HEK293 (cell line): ENCODE measurements around the gene HOXB7.

ENCODE experiments used
- CTCF ChIP-seq: fragments of 450-650 bp; formaldehyde crosslinking; IDR thresholded peaks from 2 replicates; pipeline ENCODE4 v1.5.1; 2016; ENCODE audit warnings: missing biosample characterization, missing genetic modification characterization
- GLI4 ChIP-seq: fragments of 450-650 bp; formaldehyde crosslinking; IDR thresholded peaks from 2 replicates; pipeline ENCODE4 v1.5.1; 2016; ENCODE audit warnings: missing biosample characterization, missing genetic modification characterization
- ZFP69B ChIP-seq: fragments of 450-650 bp; formaldehyde crosslinking; IDR thresholded peaks from 2 replicates; pipeline ENCODE4 v1.5.1; 2016; ENCODE audit warnings: missing biosample characterization, missing genetic modification characterization
- ZNF248 ChIP-seq: fragments of 450-650 bp; formaldehyde crosslinking; IDR thresholded peaks from 2 replicates; pipeline ENCODE4 v1.5.1; 2017; ENCODE audit warnings: missing biosample characterization, missing genetic modification characterization
- ZNF302 ChIP-seq: fragments of 450-650 bp; formaldehyde crosslinking; IDR thresholded peaks from 2 replicates; pipeline ENCODE4 v1.5.1; 2016; ENCODE audit warnings: missing biosample characterization, missing genetic modification characterization, low read depth
- ZNF324 ChIP-seq: fragments of 450-650 bp; formaldehyde crosslinking; IDR thresholded peaks from 2 replicates; pipeline ENCODE4 v1.5.1; 2016; ENCODE audit warnings: missing biosample characterization, missing genetic modification characterization
- ZNF558 ChIP-seq: fragments of 450-650 bp; formaldehyde crosslinking; IDR thresholded peaks from 2 replicates; pipeline ENCODE4 v1.5.1; 2016; ENCODE audit warnings: missing biosample characterization, missing genetic modification characterization
- ZNF830 ChIP-seq: fragments of 450-650 bp; IDR thresholded peaks from 2 replicates; pipeline ENCODE4 v1.5.0; 2018; ENCODE audit warnings: missing biosample characterization, missing genetic modification characterization, low read depth, mild to moderate bottlenecking, moderate library complexity
- ZSCAN18 ChIP-seq: fragments of 450-650 bp; formaldehyde crosslinking; IDR thresholded peaks from 2 replicates; pipeline ENCODE4 v1.5.1; 2016; ENCODE audit warnings: missing biosample characterization, missing genetic modification characterization
- TF ChIP-seq, protein P1 (sequence below): fragments of 450-650 bp; IDR thresholded peaks from 2 replicates; pipeline ENCODE4 v1.5.1; 2018; ENCODE audit warnings: missing biosample characterization, missing genetic modification characterization
- TF ChIP-seq, protein P2 (sequence below): sonication (generic); formaldehyde crosslinking; IDR thresholded peaks from 2 replicates; pipeline ENCODE4 v1.8.1; 2022; ENCODE audit warnings: mild to moderate bottlenecking, moderate library complexity, missing genetic modification reagents
- TF ChIP-seq, protein P3 (sequence below): fragments of 450-650 bp; formaldehyde crosslinking; IDR thresholded peaks from 2 replicates; pipeline ENCODE4 v1.5.1; 2016; ENCODE audit warnings: missing biosample characterization, missing genetic modification characterization

- TF ChIP-seq ZSCAN18 (tag by site-specific recombination) = no peak
- no peak for TF ChIP-seq ZFP69B (tag by site-specific recombination)
- no peak for TF ChIP-seq CTCF (tag by site-specific recombination)
- no peak for TF ChIP-seq ZNF248 (tag by site-specific recombination)
- TF ChIP-seq, protein P1, sequence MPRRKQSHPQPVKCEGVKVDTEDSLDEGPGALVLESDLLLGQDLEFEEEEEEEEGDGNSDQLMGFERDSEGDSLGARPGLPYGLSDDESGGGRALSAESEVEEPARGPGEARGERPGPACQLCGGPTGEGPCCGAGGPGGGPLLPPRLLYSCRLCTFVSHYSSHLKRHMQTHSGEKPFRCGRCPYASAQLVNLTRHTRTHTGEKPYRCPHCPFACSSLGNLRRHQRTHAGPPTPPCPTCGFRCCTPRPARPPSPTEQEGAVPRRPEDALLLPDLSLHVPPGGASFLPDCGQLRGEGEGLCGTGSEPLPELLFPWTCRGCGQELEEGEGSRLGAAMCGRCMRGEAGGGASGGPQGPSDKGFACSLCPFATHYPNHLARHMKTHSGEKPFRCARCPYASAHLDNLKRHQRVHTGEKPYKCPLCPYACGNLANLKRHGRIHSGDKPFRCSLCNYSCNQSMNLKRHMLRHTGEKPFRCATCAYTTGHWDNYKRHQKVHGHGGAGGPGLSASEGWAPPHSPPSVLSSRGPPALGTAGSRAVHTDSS (tag by site-specific recombination) = no peak
- no peak for TF ChIP-seq ZNF558 (tag by site-specific recombination)
- no peak for TF ChIP-seq ZNF324 (tag by site-specific recombination)
- no peak for TF ChIP-seq ZNF830 (tag by site-specific recombination)
- no peak for TF ChIP-seq ZNF302
- no peak for TF ChIP-seq GLI4 (tag by site-specific recombination)
- TF ChIP-seq, protein P2, sequence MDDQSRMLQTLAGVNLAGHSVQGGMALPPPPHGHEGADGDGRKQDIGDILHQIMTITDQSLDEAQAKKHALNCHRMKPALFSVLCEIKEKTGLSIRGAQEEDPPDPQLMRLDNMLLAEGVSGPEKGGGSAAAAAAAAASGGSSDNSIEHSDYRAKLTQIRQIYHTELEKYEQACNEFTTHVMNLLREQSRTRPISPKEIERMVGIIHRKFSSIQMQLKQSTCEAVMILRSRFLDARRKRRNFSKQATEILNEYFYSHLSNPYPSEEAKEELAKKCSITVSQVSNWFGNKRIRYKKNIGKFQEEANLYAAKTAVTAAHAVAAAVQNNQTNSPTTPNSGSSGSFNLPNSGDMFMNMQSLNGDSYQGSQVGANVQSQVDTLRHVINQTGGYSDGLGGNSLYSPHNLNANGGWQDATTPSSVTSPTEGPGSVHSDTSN (CRISPR knock-in tag) = no peak
- TF ChIP-seq, protein P3, sequence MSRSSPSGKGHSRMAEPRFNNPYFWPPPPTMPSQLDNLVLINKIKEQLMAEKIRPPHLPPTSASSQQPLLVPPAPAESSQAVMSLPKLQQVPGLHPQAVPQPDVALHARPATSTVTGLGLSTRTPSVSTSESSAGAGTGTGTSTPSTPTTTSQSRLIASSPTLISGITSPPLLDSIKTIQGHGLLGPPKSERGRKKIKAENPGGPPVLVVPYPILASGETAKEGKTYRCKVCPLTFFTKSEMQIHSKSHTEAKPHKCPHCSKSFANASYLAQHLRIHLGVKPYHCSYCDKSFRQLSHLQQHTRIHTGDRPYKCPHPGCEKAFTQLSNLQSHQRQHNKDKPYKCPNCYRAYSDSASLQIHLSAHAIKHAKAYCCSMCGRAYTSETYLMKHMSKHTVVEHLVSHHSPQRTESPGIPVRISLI (tag by site-specific recombination) = no peak
Measured at GRCh38 chr17:48649741-48650140, 38.9 kb upstream of the HOXB7 start.
